WERI-Rb-1 (cell line): ENCODE results near the gene CD226.

ENCODE experiments used
- DNase-seq: peaks from one replicate; pipeline ENCODE4 v3.0.0-alpha.2; 2020
- H3K27ac ChIP-seq: fragments of 250-450 bp; sonication (Bioruptor Pico); 2 replicates; pipeline ENCODE4 v1.5.1; 2020; ENCODE audit warnings: mild to moderate bottlenecking, moderate library complexity
- H3K27me3 ChIP-seq: fragments of 250-450 bp; sonication (Bioruptor Pico); 2 replicates; pipeline ENCODE4 v1.5.1; 2021; ENCODE audit warnings: mild to moderate bottlenecking, low read depth, moderate library complexity; ENCODE audit not compliant: insufficient read depth, severe bottlenecking
- H3K36me3 ChIP-seq: fragments of 250-450 bp; sonication (Bioruptor Pico); 2 replicates; pipeline ENCODE4 v1.5.1; 2020; ENCODE audit warnings: mild to moderate bottlenecking, moderate library complexity
- H3K4me3 ChIP-seq: 2 replicates; pipeline ENCODE4 v1.5.1; 2011; ENCODE audit warnings: low read depth, mild to moderate bottlenecking, control low read depth, low read length
- H3K9me3 ChIP-seq: fragments of 250-450 bp; sonication (Bioruptor Pico); 2 replicates; pipeline ENCODE4 v1.5.1; 2021; ENCODE audit warnings: mild to moderate bottlenecking, moderate library complexity; ENCODE audit not compliant: severe bottlenecking
- CTCF ChIP-seq: IDR thresholded peaks from 2 replicates; pipeline ENCODE4 v1.5.1; 2011; ENCODE audit warnings: low read depth, mild to moderate bottlenecking, control low read depth, inconsistent platforms, low read length

CD226 gene

DNA sequence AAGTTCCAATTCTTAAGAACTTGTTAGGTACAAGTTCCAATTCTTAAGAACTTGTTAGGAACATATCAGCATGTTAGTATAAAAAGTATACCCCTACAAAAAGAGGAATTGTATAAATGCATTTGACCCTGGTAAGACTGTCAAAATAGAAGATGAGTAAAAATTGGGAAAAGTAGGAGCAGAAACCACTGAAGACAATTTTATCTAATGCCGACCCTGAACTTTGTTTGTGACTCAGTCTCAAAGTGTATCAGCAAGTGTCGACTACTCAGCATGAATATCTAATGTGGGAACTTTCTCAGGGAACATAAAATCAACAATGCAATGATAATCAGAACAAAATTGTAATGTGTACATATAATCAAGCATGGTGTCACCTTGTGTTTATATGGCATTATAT lies 583 bp upstream of the CD226 start:
- Histone ChIP-seq H3K27ac (no peak overlapping the region), H3K4me3 (no peak overlapping the region), H3K36me3 (no peaks in the 10 kb centered on the region), H3K27me3 (no peaks in the 10 kb centered on the region), H3K9me3 (no peaks in the 10 kb centered on the region)
- no peak for DNase-seq
- no peak for TF ChIP-seq CTCF

- Histone ChIP-seq H3K27ac (no peak overlapping the region), H3K27me3 (no peaks in the 10 kb centered on the region), H3K36me3 (no peaks in the 10 kb centered on the region), H3K9me3 (no peaks in the 10 kb centered on the region), H3K4me3 (no peak overlapping the region)
- DNase-seq, result no peak
- no peak for TF ChIP-seq CTCF
Observed at GRCh38 chr18:69946608-69947155, 991 bp downstream of the CD226 start.

DNA sequence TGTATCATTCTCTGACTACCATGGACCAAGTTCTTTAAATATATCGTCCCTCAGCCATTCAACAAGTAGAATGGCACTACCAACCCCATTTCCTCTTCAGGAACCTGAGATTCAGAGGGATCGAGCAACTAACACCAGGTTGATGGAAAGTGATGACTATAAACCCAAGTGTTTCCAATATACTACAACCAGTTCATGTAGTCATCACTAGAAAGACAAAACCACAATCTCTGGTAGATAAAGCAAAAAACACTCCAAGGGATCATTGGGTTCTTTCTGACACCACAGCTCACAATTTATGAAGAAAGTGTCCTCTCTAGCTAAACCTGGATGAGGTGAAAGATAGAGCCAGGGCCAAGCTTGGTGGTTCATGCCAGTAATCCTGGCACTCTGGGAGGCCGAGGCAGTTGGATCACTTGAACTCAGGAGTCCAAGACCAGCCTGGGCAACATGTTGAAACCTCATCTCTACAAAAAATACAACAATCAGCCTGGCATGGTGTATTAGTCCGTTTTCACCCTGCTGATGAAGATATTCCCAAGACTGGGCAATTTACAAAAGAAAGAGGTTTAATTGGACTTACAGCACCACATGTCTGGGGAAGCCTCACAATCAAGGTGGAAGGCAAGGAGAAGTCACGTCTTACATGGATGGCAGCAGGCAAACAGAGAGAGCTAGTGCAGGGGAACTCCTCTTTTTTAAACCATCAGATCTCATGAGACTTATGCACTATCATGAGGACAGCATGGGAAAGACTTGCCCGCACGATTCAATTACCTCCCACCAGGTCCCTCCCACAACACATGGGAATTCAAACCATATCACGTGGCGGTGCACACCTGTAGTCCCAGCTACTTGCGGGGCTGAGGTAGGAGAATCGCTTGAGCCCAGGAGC lies 2.2 kb downstream of the CD226 start:
- no peaks in the 10 kb centered on the region for H3K27me3 ChIP-seq
- no peak for DNase-seq
- no peak overlapping the region for H3K27ac ChIP-seq
- no peaks in the 10 kb centered on the region for H3K9me3 ChIP-seq
- no peaks in the 10 kb centered on the region for H3K36me3 ChIP-seq
- H3K4me3 ChIP-seq, result no peak overlapping the region
- no peak for TF ChIP-seq CTCF

DNA sequence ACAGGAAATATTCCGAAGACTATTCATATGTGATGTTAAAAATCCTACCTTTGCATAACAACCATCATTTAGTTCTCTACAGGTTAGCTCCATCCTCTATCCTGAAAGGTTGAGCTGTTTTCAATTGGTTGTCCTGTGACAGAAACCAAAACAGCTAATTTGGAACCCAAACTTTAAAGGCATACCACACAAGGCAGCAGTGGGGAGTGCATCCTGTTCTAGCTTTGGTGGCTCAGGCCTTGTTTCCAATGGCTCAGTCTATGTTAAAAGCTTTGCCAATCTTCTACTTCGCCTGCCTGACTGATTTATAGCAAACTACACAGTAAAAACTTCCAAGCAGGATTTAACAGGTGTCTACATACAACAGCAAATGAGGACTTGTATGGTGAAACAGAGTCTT lies 3.2 kb downstream of the CD226 start:
- Histone ChIP-seq H3K36me3 (no peaks in the 10 kb centered on the region), H3K27me3 (no peaks in the 10 kb centered on the region), H3K9me3 (no peaks in the 10 kb centered on the region), H3K4me3 (no peak overlapping the region), H3K27ac (no peak overlapping the region)
- no peak for DNase-seq
- no peak for TF ChIP-seq CTCF

- DNase-seq, result no peak
Observed at GRCh38 chr18:69943021-69943420, 4.7 kb downstream of the CD226 start.

More at GRCh38 chr18:69943021-69943420, 4.7 kb downstream of the CD226 start:
- Histone ChIP-seq H3K9me3 (no peaks in the 10 kb centered on the region), H3K36me3 (no peaks in the 10 kb centered on the region), H3K4me3 (no peak overlapping the region), H3K27me3 (no peaks in the 10 kb centered on the region), H3K27ac (no peak overlapping the region)
- TF ChIP-seq CTCF, result no peak
